DOHH2 (cell line): Measurements from ENCODE around the gene CFAP251.

Experiments
- EZH2phosphoT487 ChIP-seq: fragments of 200-600 bp; sonication (generic); IDR thresholded peaks from 2 replicates; pipeline ENCODE4 v1.6.1; 2017; ENCODE audit warnings: borderline replicate concordance, mild to moderate bottlenecking, antibody characterized with exemption, low read length, moderate library complexity, mixed read lengths
- TF ChIP-seq, protein P1 (sequence below): fragments of 200-600 bp; sonication (generic); IDR thresholded peaks from one replicate; pipeline ENCODE4 v1.5.1; 2014; ENCODE audit warnings: antibody characterized with exemption, mild to moderate bottlenecking, low read depth, low read length; ENCODE audit not compliant: poor library complexity, severe bottlenecking

DNA sequence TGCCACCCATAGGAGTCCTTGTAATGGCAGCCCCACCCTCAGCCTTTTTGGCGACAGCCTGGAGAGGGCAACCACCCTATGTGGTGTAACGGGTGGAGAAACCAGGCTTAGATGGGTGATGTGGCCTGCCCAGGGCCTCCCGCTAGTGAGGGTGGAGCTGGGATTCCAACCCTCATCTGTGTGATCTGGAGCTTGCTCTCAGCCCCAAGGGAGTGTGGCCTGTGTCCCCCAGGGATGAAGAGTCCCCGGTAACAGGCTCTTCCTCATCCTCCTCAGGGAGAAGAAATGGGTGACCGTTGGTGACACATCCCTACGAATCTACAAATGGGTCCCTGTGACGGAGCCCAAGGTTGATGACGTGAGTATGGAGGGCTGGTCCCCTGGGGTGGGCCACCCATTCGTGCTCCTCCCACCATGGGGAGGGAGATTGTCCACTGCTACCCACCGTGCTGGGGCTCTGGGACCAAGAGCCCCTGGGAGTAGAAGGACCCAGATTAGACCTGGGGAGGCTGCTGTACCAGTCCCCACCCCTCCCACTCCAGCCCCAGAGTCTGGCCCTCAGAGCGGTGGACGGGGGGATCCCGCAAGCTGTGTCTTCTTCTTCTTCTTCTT, 112.1 kb downstream of the CFAP251 start:
- TF ChIP-seq, protein P1, sequence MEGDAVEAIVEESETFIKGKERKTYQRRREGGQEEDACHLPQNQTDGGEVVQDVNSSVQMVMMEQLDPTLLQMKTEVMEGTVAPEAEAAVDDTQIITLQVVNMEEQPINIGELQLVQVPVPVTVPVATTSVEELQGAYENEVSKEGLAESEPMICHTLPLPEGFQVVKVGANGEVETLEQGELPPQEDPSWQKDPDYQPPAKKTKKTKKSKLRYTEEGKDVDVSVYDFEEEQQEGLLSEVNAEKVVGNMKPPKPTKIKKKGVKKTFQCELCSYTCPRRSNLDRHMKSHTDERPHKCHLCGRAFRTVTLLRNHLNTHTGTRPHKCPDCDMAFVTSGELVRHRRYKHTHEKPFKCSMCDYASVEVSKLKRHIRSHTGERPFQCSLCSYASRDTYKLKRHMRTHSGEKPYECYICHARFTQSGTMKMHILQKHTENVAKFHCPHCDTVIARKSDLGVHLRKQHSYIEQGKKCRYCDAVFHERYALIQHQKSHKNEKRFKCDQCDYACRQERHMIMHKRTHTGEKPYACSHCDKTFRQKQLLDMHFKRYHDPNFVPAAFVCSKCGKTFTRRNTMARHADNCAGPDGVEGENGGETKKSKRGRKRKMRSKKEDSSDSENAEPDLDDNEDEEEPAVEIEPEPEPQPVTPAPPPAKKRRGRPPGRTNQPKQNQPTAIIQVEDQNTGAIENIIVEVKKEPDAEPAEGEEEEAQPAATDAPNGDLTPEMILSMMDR = no peak
- TF ChIP-seq EZH2phosphoT487 = no peak
